Activated T-cell treated with anti-CD3 and anti-CD28 coated beads, Interleukin-2, amount 50 U/mL, for 72 hours (primary cell): ENCODE results near the gene TMEM119. TPM values are rescaled to one million over a fixed set of nuclear protein-coding genes. Genes with fewer than 3 reads are reported as not detected.
"Not testable (repeated sequence)": the region's sequence is repeated elsewhere in the genome, so short reads cannot be mapped to it uniquely, and the experiment has no call there.

Experiments
- ATAC-seq, 2 donors: fragments of 150-1000 bp; cut with Tn5 transposase; replicated peaks in 1 of 2; 2 replicates each; pipeline ENCODE4 v1.10.0; 2021; ENCODE audit warnings: moderate library complexity in 2 of 2, mild to moderate bottlenecking in 1 of 2
- DNase-seq, 2 donors: peaks; one replicate each; pipeline ENCODE4 v3.0.0; 2021 to 2022; ENCODE audit warnings: mixed read lengths in 1 of 2
- H3K27ac Mint-ChIP-seq: one replicate; pipeline ENCODE4 v1.8.0; 2022; ENCODE audit warnings: mild to moderate bottlenecking, moderate library complexity, mixed read lengths
- H3K27me3 Mint-ChIP-seq: one replicate; pipeline ENCODE4 v1.8.0; 2022; ENCODE audit warnings: low read depth, mixed read lengths
- H3K36me3 Mint-ChIP-seq, 2 donors: one replicate each; pipeline ENCODE4 v1.8.0; 2022; ENCODE audit warnings: mixed read lengths in 2 of 2, mild to moderate bottlenecking in 1 of 2; ENCODE audit not compliant: insufficient read depth in 2 of 2
- H3K4me1 Mint-ChIP-seq: one replicate; pipeline ENCODE4 v1.8.0; 2022; ENCODE audit warnings: low read depth, mixed read lengths
- H3K4me3 Mint-ChIP-seq, 2 donors: one replicate each; pipeline ENCODE4 v1.8.0; 2022; ENCODE audit warnings: mild to moderate bottlenecking in 2 of 2, mixed read lengths in 2 of 2, moderate library complexity in 2 of 2
- H3K9me3 Mint-ChIP-seq, 2 donors: one replicate each; pipeline ENCODE4 v1.8.0; 2022; ENCODE audit warnings: mixed read lengths in 2 of 2
- total RNA-seq, 2 donors: library from RNA; stranded (reverse); gene quantifications; one replicate each; pipeline ENCODE4 v1.2.3, GENCODE V29; 2022

TMEM119 gene
- total RNA-seq, 2 donors from 2014 or later: 0.65 to 0.74 TPM

- peak; percentile 71 to 74 for DNase-seq
- Mint-ChIP-seq H3K27me3 (no peaks in the 10 kb centered on the region), H3K9me3 (no peaks in the 10 kb centered on the region), H3K27ac (peak overlapping the region; percentile 58), H3K4me3 (peak overlapping the region in 1 of 2 donors; percentile 32), H3K36me3 (peaks cover 17 to 26% of the 10 kb centered on the region in 2 donors), H3K4me1 (peaks cover 72% of the 10 kb centered on the region)
- peak in 1 of 2 donors; percentile 19 for ATAC-seq
Measured at GRCh38 chr12:108565976-108566375, 31.9 kb downstream of the TMEM119 start.

GRCh38 chr12:108565146-108565545 is 32.7 kb downstream of the TMEM119 start:
- H3K4me3 Mint-ChIP-seq: no peak overlapping the region
- H3K9me3 Mint-ChIP-seq: no peaks in the 10 kb centered on the region
- no peaks in the 10 kb centered on the region for H3K27me3 Mint-ChIP-seq
- ATAC-seq (no peak), DNase-seq (no peak)
- peaks cover 64% of the 10 kb centered on the region for H3K4me1 Mint-ChIP-seq
- H3K36me3 Mint-ChIP-seq: peaks cover 23 to 29% of the 10 kb centered on the region in 2 donors
- H3K27ac Mint-ChIP-seq: no peak overlapping the region

- Mint-ChIP-seq H3K4me3 (no peak overlapping the region), H3K36me3 (peaks cover 26 to 31% of the 10 kb centered on the region in 2 donors), H3K27ac (peak overlapping the region; percentile 95), H3K27me3 (no peaks in the 10 kb centered on the region), H3K9me3 (no peaks in the 10 kb centered on the region), H3K4me1 (peaks cover 64% of the 10 kb centered on the region)
- no peak for DNase-seq
- ATAC-seq: no peak
Measured at GRCh38 chr12:108564724-108565123, 33.2 kb downstream of the TMEM119 start.

- peaks cover 64% of the 10 kb centered on the region for H3K4me1 Mint-ChIP-seq
- H3K4me3 Mint-ChIP-seq: peak overlapping the region; percentile 95 to 96
- peaks cover 20 to 31% of the 10 kb centered on the region in 2 donors for H3K36me3 Mint-ChIP-seq
- no peaks in the 10 kb centered on the region for H3K27me3 Mint-ChIP-seq
- DNase-seq: no peak
- no peaks in the 10 kb centered on the region for H3K9me3 Mint-ChIP-seq
- no peak for ATAC-seq
- peak overlapping the region; percentile 95 for H3K27ac Mint-ChIP-seq
Measured at GRCh38 chr12:108563804-108564151, 34.1 kb downstream of the TMEM119 start.

GRCh38 chr12:108563136-108563803 is 34.6 kb downstream of the TMEM119 start:
- peaks cover 64% of the 10 kb centered on the region for H3K4me1 Mint-ChIP-seq
- no peaks in the 10 kb centered on the region for H3K27me3 Mint-ChIP-seq
- peak; percentile 90 to 92 for DNase-seq
- ATAC-seq: peak; percentile 56 to 59
- peaks cover 17 to 26% of the 10 kb centered on the region in 2 donors for H3K36me3 Mint-ChIP-seq
- peak overlapping the region; percentile 95 to 96 for H3K4me3 Mint-ChIP-seq
- H3K9me3 Mint-ChIP-seq: no peaks in the 10 kb centered on the region
- H3K27ac Mint-ChIP-seq: peak overlapping the region; percentile 95

- peaks cover 14 to 23% of the 10 kb centered on the region in 2 donors for H3K36me3 Mint-ChIP-seq
- no peaks in the 10 kb centered on the region for H3K9me3 Mint-ChIP-seq
- H3K4me3 Mint-ChIP-seq: peak within 1 kb of the TSS; percentile 95 to 96
- ATAC-seq (peak; percentile 56 to 64), DNase-seq (peak; percentile 99)
- H3K4me1 Mint-ChIP-seq: peaks cover 64% of the 10 kb centered on the region
- no peaks in the 10 kb centered on the region for H3K27me3 Mint-ChIP-seq
- peak within 1 kb of the TSS; percentile 100 for H3K27ac Mint-ChIP-seq
Measured at GRCh38 chr12:108562348-108563135, 35.3 kb downstream of the TMEM119 start, which contains the start of gene ISCU. ISCU (plus strand) TSS chr12:108562596; CDS start chr12:108562623, 27 bp downstream.

GRCh38 chr12:108561852-108562347 is 36.0 kb downstream of the TMEM119 start:
- no peaks in the 10 kb centered on the region for H3K9me3 Mint-ChIP-seq
- H3K27me3 Mint-ChIP-seq: no peaks in the 10 kb centered on the region
- ATAC-seq: peak in 1 of 2 donors; percentile 0
- H3K36me3 Mint-ChIP-seq: peaks cover 13 to 16% of the 10 kb centered on the region in 2 donors
- H3K4me3 Mint-ChIP-seq: peak overlapping the region; percentile 95 to 96
- no peak for DNase-seq
- peaks cover 64% of the 10 kb centered on the region for H3K4me1 Mint-ChIP-seq
- H3K27ac Mint-ChIP-seq: peak overlapping the region; percentile 100

- Mint-ChIP-seq H3K9me3 (no peaks in the 10 kb centered on the region), H3K27ac (peak within 1 kb of the TSS; percentile 100), H3K27me3 (no peaks in the 10 kb centered on the region), H3K4me3 (peak within 1 kb of the TSS; percentile 95 to 96), H3K4me1 (peaks cover 65% of the 10 kb centered on the region), H3K36me3 (peaks cover 13 to 15% of the 10 kb centered on the region in 2 donors)
- ATAC-seq (peak; percentile 45 to 50), DNase-seq (peak; percentile 83 to 89)
Measured at GRCh38 chr12:108560752-108561719, 36.8 kb downstream of the TMEM119 start, which contains the start of gene SART3. SART3 (minus strand) TSS chr12:108561173; CDS start chr12:108561154, 19 bp downstream.

- H3K4me1 Mint-ChIP-seq: peaks cover 65% of the 10 kb centered on the region
Measured at GRCh38 chr12:108560321-108560721, 37.6 kb downstream of the TMEM119 start.

GRCh38 chr12:108559748-108560147 is 38.1 kb downstream of the TMEM119 start:
- Mint-ChIP-seq H3K27me3 (no peaks in the 10 kb centered on the region), H3K36me3 (peaks cover 10 to 13% of the 10 kb centered on the region in 2 donors), H3K4me3 (peak overlapping the region; percentile 95 to 96), H3K9me3 (no peaks in the 10 kb centered on the region), H3K27ac (peak overlapping the region; percentile 100), H3K4me1 (peaks cover 70% of the 10 kb centered on the region)
- DNase-seq (no peak), ATAC-seq (no peak)

More at GRCh38 chr12:108560321-108560721, 37.6 kb downstream of the TMEM119 start:
- Mint-ChIP-seq H3K27me3 (no peaks in the 10 kb centered on the region), H3K36me3 (peaks cover 12 to 13% of the 10 kb centered on the region in 2 donors), H3K27ac (peak overlapping the region; percentile 100), H3K9me3 (no peaks in the 10 kb centered on the region), H3K4me3 (peak overlapping the region; percentile 95 to 96)
- ATAC-seq: no peak
- no peak for DNase-seq

- peaks cover 68% of the 10 kb centered on the region for H3K4me1 Mint-ChIP-seq
- H3K36me3 Mint-ChIP-seq: peaks cover 7 to 13% of the 10 kb centered on the region in 2 donors
- peak; percentile 30 to 41 for ATAC-seq
- no peaks in the 10 kb centered on the region for H3K27me3 Mint-ChIP-seq
- H3K27ac Mint-ChIP-seq: peak overlapping the region; percentile 100
- H3K4me3 Mint-ChIP-seq: peak overlapping the region; percentile 95 to 96
- no peaks in the 10 kb centered on the region for H3K9me3 Mint-ChIP-seq
- peak; percentile 43 to 61 for DNase-seq
Measured at GRCh38 chr12:108559007-108559655, 38.8 kb downstream of the TMEM119 start.

- H3K27me3 Mint-ChIP-seq, ATAC-seq, H3K9me3 Mint-ChIP-seq, DNase-seq, H3K36me3 Mint-ChIP-seq: not testable (repeated sequence)
- Mint-ChIP-seq H3K27ac (peak overlapping the region; percentile 50), H3K4me3 (peak overlapping the region; percentile 31 to 47), H3K4me1 (peaks cover 93% of the 10 kb centered on the region)
Measured at GRCh38 chr12:108555383-108555782, 42.5 kb downstream of the TMEM119 start.
